Measurements from ENCODE around the gene ALDOB. TPM values are rescaled to one million over a fixed set of nuclear protein-coding genes. Genes with fewer than 3 reads are reported as not detected.

The ALDOB gene
- total and polyA plus RNA-seq, 4 donors: 527 to 2,132 (median 1,808) TPM

- H3K27me3 ChIP-seq (ENCODE audit: control insufficient read depth in 4 of 4, insufficient read depth in 4 of 4, low read length in 3 of 4): no peaks in the 10 kb centered on the region
- no peak overlapping the region for H3K27ac ChIP-seq (ENCODE audit: low read depth in 1 of 2, low read length in 2 of 2)
- H3K4me1 ChIP-seq (ENCODE audit: control insufficient read depth in 4 of 4, insufficient read depth in 4 of 4, low read length in 3 of 4): peaks cover 6 to 31% (median 13%) of the 10 kb centered on the region in 4 donors
- H3K9me3 ChIP-seq (ENCODE audit: control insufficient read depth in 4 of 4, low read length in 3 of 4): peaks cover 6 to 19% (median 10%) of the 10 kb centered on the region in 4 donors
- no peak for DNase-seq (ENCODE audit: low spot score)
- H3K9ac ChIP-seq (ENCODE audit: low read depth in 1 of 2, low read length in 2 of 2): no peak overlapping the region
- TF ChIP-seq HNF4A (conservative IDR thresholded peaks at IDR 0.05) (no peak), YY1 (IDR thresholded peaks at IDR 0.05) (no peak), REST (IDR thresholded peaks at IDR 0.05) (no peak), CTCF (IDR thresholded peaks at IDR 0.05; ENCODE audit: low read depth, low read length, missing input control) (no peak), HNF4G (IDR thresholded peaks at IDR 0.05) (no peak), ATF3 (IDR thresholded peaks at IDR 0.05) (no peak), EGR1 (IDR thresholded peaks at IDR 0.05; ENCODE audit: low read depth in 2 of 2) (no peak), SP1 (IDR thresholded peaks at IDR 0.05) (no peak), FOXA1 (IDR thresholded peaks at IDR 0.05) (no peak), FOXA2 (IDR thresholded peaks at IDR 0.05) (no peak), GABPA (IDR thresholded peaks at IDR 0.05 in 1 of 2, conservative IDR thresholded peaks at IDR 0.05 in 1 of 2) (no peak), RXRA (IDR thresholded peaks at IDR 0.05) (no peak), NR2F2 (IDR thresholded peaks at IDR 0.05) (no peak), JUND (IDR thresholded peaks at IDR 0.05) (no peak), MAX (IDR thresholded peaks at IDR 0.05) (no peak), ZBTB33 (IDR thresholded peaks at IDR 0.05) (no peak), RAD21 (IDR thresholded peaks at IDR 0.05) (no peak), TAF1 (conservative IDR thresholded peaks at IDR 0.05) (no peak)
- H3K4me3 ChIP-seq (ENCODE audit: low read depth in 1 of 3, low read length in 3 of 3): peak overlapping the region in 2 of 3 donors; percentile 68 to 90
- H3K36me3 ChIP-seq (ENCODE audit: control insufficient read depth in 4 of 4, insufficient read depth in 3 of 4, low read depth in 1 of 4, low read length in 3 of 4): peaks cover 9 to 46% (median 42%) of the 10 kb centered on the region in 4 donors
- WGBS: 49% methylated on average over 5 of the region's 5 CpGs
These were observed 35.5 kb downstream of the ALDOB start for GRCh38 chr9:101400120-101400519.
